Measurements from ENCODE around the gene HOXD3.

GRCh38 chr2:176110415-176111308 lies 46.4 kb upstream of the HOXD3 start:
- no peak for TF ChIP-seq CTCF (IDR thresholded peaks at IDR 0.05; ENCODE audit: borderline replicate concordance, extremely low read depth, low read length, poor library complexity, severe bottlenecking)
- no peak for TF ChIP-seq EZH2 (IDR thresholded peaks at IDR 0.05; ENCODE audit: borderline replicate concordance, low read depth, low read length, severe bottlenecking)
